HG03280 (cell line): Measurements from ENCODE around the gene HMGB3.
"Not testable (repeated sequence)": the region's sequence is repeated elsewhere in the genome, so short reads cannot be mapped to it uniquely, and the experiment has no call there.

ENCODE experiments used
- ATAC-seq: cut with Tn5 transposase; IDR thresholded peaks from one replicate; pipeline ENCODE4 v1.9.1; 2021; ENCODE audit warnings: mild to moderate bottlenecking, moderate library complexity; ENCODE audit not compliant: unreplicated experiment

Gene HMGB3

GRCh38 chrX:150975655-150976390 lies 7.3 kb upstream of the HMGB3 start:
- no peak for ATAC-seq

GRCh38 chrX:150977411-150978162 lies 5.5 kb upstream of the HMGB3 start:
- no peak for ATAC-seq

GRCh38 chrX:150980186-150980585 lies 2.9 kb upstream of the HMGB3 start:
- ATAC-seq, result no peak

- ATAC-seq, result no peak
These were observed 2.4 kb upstream of the HMGB3 start for GRCh38 chrX:150980711-150981110.

- no peak for ATAC-seq
These were observed 824 bp upstream of the HMGB3 start for GRCh38 chrX:150982235-150982787.

GRCh38 chrX:150983521-150984168 lies 510 bp downstream of the HMGB3 start:
- peak; percentile 22 for ATAC-seq

GRCh38 chrX:150984169-150984824 lies 1.2 kb downstream of the HMGB3 start:
- ATAC-seq, result peak; percentile 20

- ATAC-seq, result not testable (repeated sequence)
These were observed 4.6 kb downstream of the HMGB3 start for GRCh38 chrX:150987687-150988086.

- no peak for ATAC-seq
These were observed 6.3 kb downstream of the HMGB3 start for GRCh38 chrX:150989420-150989819.

- ATAC-seq, result no peak
These were observed 7.8 kb downstream of the HMGB3 start for GRCh38 chrX:150990910-150991309.

- ATAC-seq, result no peak
These were observed 17.8 kb downstream of the HMGB3 start for GRCh38 chrX:151000861-151001331.

GRCh38 chrX:151004085-151004484 lies 20.9 kb downstream of the HMGB3 start:
- no peak for ATAC-seq

GRCh38 chrX:151006410-151007109 lies 23.4 kb downstream of the HMGB3 start:
- ATAC-seq, result no peak

- ATAC-seq, result no peak
These were observed 26.4 kb downstream of the HMGB3 start for GRCh38 chrX:151009582-151009981.

- no peak for ATAC-seq
These were observed 30.1 kb downstream of the HMGB3 start for GRCh38 chrX:151013164-151013743.

- no peak for ATAC-seq
These were observed 32.5 kb downstream of the HMGB3 start for GRCh38 chrX:151015684-151016083.

GRCh38 chrX:151019856-151020255 lies 36.7 kb downstream of the HMGB3 start:
- no peak for ATAC-seq

- ATAC-seq, result no peak
These were observed 47.7 kb downstream of the HMGB3 start for GRCh38 chrX:151030845-151031244.

- no peak for ATAC-seq
These were observed 48.3 kb downstream of the HMGB3 start for GRCh38 chrX:151031391-151031975.
